Activated CD4-positive, alpha-beta T cell treated with anti-CD3 and anti-CD28 coated beads, Interleukin-2, amount 10 ng/mL, durations not matched to agents 24 days and 14 days (primary cell): ENCODE data around the gene PBOV1. TPM values are rescaled to one million over a fixed set of nuclear protein-coding genes. Genes with fewer than 3 reads are reported as not detected.

Experiments used
- DNase-seq: peaks from one replicate; pipeline ENCODE4 v3.0.0; 2022
- H3K27ac Mint-ChIP-seq: one replicate; pipeline ENCODE4 v1.8.0; 2022; ENCODE audit warnings: mild to moderate bottlenecking, mixed read lengths
- H3K27me3 Mint-ChIP-seq: one replicate; pipeline ENCODE4 v1.8.0; 2022; ENCODE audit warnings: mixed read lengths
- H3K36me3 Mint-ChIP-seq: one replicate; pipeline ENCODE4 v1.8.0; 2022; ENCODE audit warnings: low read depth, mild to moderate bottlenecking, mixed read lengths
- H3K4me1 Mint-ChIP-seq: one replicate; pipeline ENCODE4 v1.8.0; 2021; ENCODE audit warnings: mixed read lengths
- H3K4me3 Mint-ChIP-seq: one replicate; pipeline ENCODE4 v1.8.0; 2022; ENCODE audit warnings: mild to moderate bottlenecking, moderate library complexity, mixed read lengths
- H3K9me3 Mint-ChIP-seq: one replicate; pipeline ENCODE4 v1.8.0; 2021; ENCODE audit warnings: mixed read lengths
- intact Hi-C: fragments of 100-400 bp; cut with micrococcal nuclease; formaldehyde crosslinking; loops from one replicate; pipeline ENCODE4 v1.15.1; 2023
- total RNA-seq: library from RNA; stranded (reverse); gene quantifications from 2 replicates; pipeline ENCODE4 v1.2.3, GENCODE V29; 2022

Gene PBOV1
- total RNA-seq, 1 donor from 2014 or later: not detected

DNA sequence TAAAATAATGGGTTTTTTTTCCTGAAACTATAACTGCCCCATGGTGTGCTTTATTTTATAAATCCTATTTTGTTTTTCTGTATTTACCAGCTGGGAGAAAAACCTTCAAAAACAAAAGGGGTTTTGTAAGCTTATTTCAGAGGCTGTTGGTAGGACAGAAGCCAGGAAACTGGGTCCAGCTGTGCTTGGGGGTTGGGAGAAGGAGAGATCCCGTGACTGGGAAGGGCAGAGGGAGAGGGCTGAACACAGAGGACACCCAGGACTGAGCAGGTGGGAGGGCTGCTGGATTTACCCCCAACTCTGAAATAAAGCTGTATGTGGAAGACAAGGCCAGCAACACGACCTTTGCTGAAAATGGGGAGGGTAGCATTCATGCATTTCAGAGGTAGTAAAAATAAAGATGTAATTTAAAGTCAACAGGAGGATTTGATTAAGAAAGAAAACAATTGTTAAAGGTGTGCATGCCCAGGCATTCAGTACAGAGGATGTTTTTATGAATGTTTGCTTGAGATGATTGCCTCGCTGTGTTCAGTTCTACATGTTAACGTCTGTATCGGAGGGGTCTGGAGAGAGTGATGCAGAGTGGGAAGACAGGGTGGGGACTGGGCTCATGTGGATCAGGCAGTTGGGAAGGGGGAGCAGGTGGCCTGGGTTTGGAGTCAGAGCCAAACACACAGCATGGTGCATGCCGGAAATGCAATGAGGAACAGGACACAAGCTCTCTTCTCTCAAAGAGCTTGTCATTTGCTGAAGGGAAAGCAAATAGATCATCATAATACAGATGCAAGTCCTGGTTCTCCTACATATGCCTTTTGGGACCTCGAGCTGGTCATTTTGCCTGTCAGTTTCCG, 35.1 kb downstream of the PBOV1 start:
- Mint-ChIP-seq H3K4me1 (no peaks in the 10 kb centered on the region), H3K27ac (no peak overlapping the region)
- intact Hi-C loops: no loop called here

DNA sequence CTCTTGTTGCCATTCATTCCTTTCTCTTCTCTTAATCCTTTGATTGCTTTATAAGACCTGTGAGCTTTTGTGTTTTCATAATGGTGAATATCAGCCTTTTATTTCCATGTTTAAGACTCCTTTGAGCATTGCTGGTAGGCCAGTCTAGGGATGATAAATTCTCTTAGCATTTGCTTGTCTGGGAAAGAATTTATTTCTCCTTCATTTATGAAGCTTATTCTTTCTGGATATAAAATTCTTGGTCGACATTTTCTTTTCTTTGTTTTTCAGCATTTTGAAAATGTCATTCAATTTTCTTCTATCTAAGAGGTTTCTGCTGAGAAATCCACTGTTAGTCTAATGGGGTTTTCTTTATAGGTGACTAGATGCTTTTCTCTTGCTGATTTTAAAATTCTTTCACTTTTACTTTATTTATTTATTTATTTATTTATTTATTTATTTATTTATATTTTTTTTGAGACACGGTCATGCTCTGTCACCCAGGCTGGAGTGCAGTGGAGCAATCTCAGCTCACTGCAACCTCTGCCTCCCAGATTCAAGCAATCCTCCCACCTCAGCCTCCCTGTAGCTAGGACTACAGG, 41.5 kb downstream of the PBOV1 start:
- Mint-ChIP-seq H3K4me3 (no peak overlapping the region), H3K27ac (no peak overlapping the region), H3K9me3 (peaks cover 19% of the 10 kb centered on the region), H3K27me3 (peaks cover 30% of the 10 kb centered on the region), H3K36me3 (peaks cover 2% of the 10 kb centered on the region), H3K4me1 (no peaks in the 10 kb centered on the region)
- intact Hi-C loops: no loop called here
- no peak for DNase-seq

More for the DNA sequence above, 35.1 kb downstream of the PBOV1 start:
- Mint-ChIP-seq H3K9me3 (peaks cover 8% of the 10 kb centered on the region), H3K36me3 (no peaks in the 10 kb centered on the region), H3K27me3 (peaks cover 12% of the 10 kb centered on the region), H3K4me3 (no peak overlapping the region)
- DNase-seq: no peak

DNA sequence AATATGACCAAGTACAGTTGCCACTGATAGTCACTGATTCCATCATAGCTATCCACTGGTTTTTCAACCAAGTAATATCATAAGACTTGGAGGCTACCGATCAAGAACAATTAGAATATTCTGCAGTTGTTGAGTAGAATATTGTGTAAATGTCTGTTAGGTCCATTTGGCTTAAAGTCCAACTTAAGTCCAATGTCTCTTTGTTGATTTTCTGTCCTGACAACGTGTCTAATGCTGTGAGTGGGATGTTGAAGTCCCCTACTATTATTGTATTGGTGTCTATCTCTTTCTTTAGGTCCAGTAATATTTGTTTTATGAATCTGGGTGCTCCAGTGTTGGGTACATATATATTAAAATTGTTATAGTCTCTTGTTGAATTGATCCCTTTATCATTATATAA, 42.7 kb downstream of the PBOV1 start:
- H3K27ac Mint-ChIP-seq: no peak overlapping the region
- H3K9me3 Mint-ChIP-seq: peaks cover 19% of the 10 kb centered on the region
- H3K4me1 Mint-ChIP-seq: no peaks in the 10 kb centered on the region
- DNase-seq: no peak
- H3K36me3 Mint-ChIP-seq: peaks cover 2% of the 10 kb centered on the region
- intact Hi-C loops: no loop called here
- H3K27me3 Mint-ChIP-seq: peaks cover 27% of the 10 kb centered on the region
- no peak overlapping the region for H3K4me3 Mint-ChIP-seq

Other genes starting within 250 kb of the PBOV1 start
- 4.8 TPM in 2 replicates for gene PERP, start 111.1 kb downstream of the PBOV1 start, total RNA-seq
- 0.47 TPM in 2 replicates for gene ARFGEF3, start 56.6 kb downstream of the PBOV1 start, total RNA-seq
- not detected in 2 replicates for gene SMIM28, start 159.4 kb upstream of the PBOV1 start, total RNA-seq
- 16.2 and 17.4 TPM in 2 replicates for gene HEBP2, start 185.7 kb upstream of the PBOV1 start, total RNA-seq